OCI-LY7 (cell line): Measurements from ENCODE around the gene ARRDC2.

Experiments used
- CTCF ChIP-seq: fragments of 200-600 bp; sonication (generic); conservative IDR thresholded peaks from 2 replicates; pipeline ENCODE4 v1.5.1; 2014; ENCODE audit warnings: mild to moderate bottlenecking, antibody characterized with exemption, low read length, moderate library complexity, mixed read lengths
- EZH2phosphoT487 ChIP-seq: fragments of 200-600 bp; sonication (generic); IDR thresholded peaks from 2 replicates; pipeline ENCODE4 v1.6.1; 2018; ENCODE audit warnings: low read depth, borderline replicate concordance, mild to moderate bottlenecking, mixed run types, antibody characterized with exemption, low read length, moderate library complexity, mixed read lengths

GRCh38 chr19:18010149-18010548, 2.2 kb downstream of the ARRDC2 start:
- no peak for TF ChIP-seq CTCF
- TF ChIP-seq EZH2phosphoT487 = no peak
